SU-DHL-6 (cell line): ENCODE measurements around the gene ITGA6.

ENCODE experiments used
- H2AFZ ChIP-seq: fragments of 200-600 bp; sonication (generic); 2 replicates; pipeline ENCODE4 v1.6.1; 2014; ENCODE audit warnings: low read depth, mild to moderate bottlenecking, moderate library complexity, mixed read lengths, antibody characterized with exemption, low read length; ENCODE audit not compliant: severe bottlenecking
- H3F3A ChIP-seq: fragments of 200-600 bp; shearing (Covaris generic); 2 replicates; pipeline ENCODE4 v1.6.0; 2016; ENCODE audit warnings: antibody characterized with exemption, mild to moderate bottlenecking; ENCODE audit not compliant: insufficient read depth
- H3K27ac ChIP-seq: fragments of 200-600 bp; sonication (generic); 2 replicates; pipeline ENCODE4 v1.5.1; 2016; ENCODE audit warnings: low read depth, mild to moderate bottlenecking, low read length, moderate library complexity, mixed read lengths
- H3K27me3 ChIP-seq: fragments of 200-600 bp; sonication (generic), shearing (Covaris generic); 2 replicates; pipeline ENCODE4 v1.6.0; 2014; ENCODE audit warnings: mild to moderate bottlenecking, low read length
- H3K36me3 ChIP-seq: fragments of 200-600 bp; sonication (generic); 2 replicates; pipeline ENCODE4 v1.6.1; 2014; ENCODE audit warnings: mild to moderate bottlenecking, low read length, mixed read lengths
- H3K4me2 ChIP-seq: fragments of 300-600, 200-600 bp; shearing (Covaris generic), sonication (generic); 2 replicates; pipeline ENCODE4 v1.6.0; 2014; ENCODE audit warnings: low read length, low read depth, mild to moderate bottlenecking; ENCODE audit not compliant: poor library complexity, severe bottlenecking
- H3K4me3 ChIP-seq: fragments of 200-600 bp; sonication (generic); 2 replicates; pipeline ENCODE4 v1.5.1; 2014; ENCODE audit warnings: antibody characterized with exemption, low read length, mild to moderate bottlenecking, mixed read lengths; ENCODE audit not compliant: insufficient read depth, poor library complexity, severe bottlenecking
- H3K79me2 ChIP-seq: fragments of 200-600 bp; sonication (generic); 2 replicates; pipeline ENCODE4 v1.6.1; 2014; ENCODE audit warnings: mild to moderate bottlenecking, low read length, moderate library complexity; ENCODE audit not compliant: insufficient read depth
- H3K9ac ChIP-seq: fragments of 200-600 bp; sonication (generic); 2 replicates; pipeline ENCODE4 v1.7.0; 2014; ENCODE audit warnings: mild to moderate bottlenecking, low read length
- H3K9me2 ChIP-seq: fragments of 200-600 bp; sonication (generic); replicated peaks from 2 replicates; pipeline ENCODE4 v1.6.1; 2014; ENCODE audit warnings: low read length; ENCODE audit not compliant: insufficient read depth
- H3K9me3 ChIP-seq: fragments of 200-600 bp; sonication (generic); 2 replicates; pipeline ENCODE4 v1.6.1; 2014; ENCODE audit warnings: low read length, mixed read lengths; ENCODE audit not compliant: insufficient read depth
- H4K20me1 ChIP-seq: fragments of 200-600 bp; sonication (generic); 2 replicates; pipeline ENCODE4 v1.6.1; 2014; ENCODE audit warnings: low read depth, mild to moderate bottlenecking, antibody characterized with exemption, low read length, moderate library complexity, mixed read lengths
- EZH2phosphoT487 ChIP-seq: fragments of 200-600 bp; sonication (generic), shearing (Covaris generic); conservative IDR thresholded peaks from 2 replicates; pipeline ENCODE4 v1.6.1; 2018; ENCODE audit warnings: mild to moderate bottlenecking, antibody characterized with exemption, low read length, moderate library complexity, mixed read lengths
- TF ChIP-seq, protein P1 (sequence below): fragments of 200-600 bp; sonication (generic); IDR thresholded peaks from one replicate; pipeline ENCODE4 v1.5.1; 2017; ENCODE audit warnings: antibody characterized with exemption, mild to moderate bottlenecking, low read length, moderate library complexity; ENCODE audit not compliant: insufficient read depth, poor library complexity, severe bottlenecking

ITGA6 gene

DNA sequence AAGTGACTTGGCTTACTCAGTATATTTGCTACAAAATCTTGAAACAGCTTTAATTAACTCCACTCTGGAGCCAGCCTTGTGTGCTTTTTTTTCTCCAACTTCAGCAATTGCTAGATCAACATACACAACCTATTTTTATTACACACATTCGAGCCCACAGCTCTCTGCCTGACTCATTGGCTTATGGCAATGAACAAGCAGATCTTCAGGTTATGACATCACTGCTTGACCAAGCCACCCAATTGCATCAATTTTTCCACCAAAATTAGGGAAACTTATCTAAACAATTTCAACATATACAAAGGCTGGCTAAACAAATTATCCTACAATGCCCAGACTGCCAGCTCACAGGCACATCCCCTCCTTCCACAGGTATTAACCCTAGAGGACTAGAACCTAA, 88.9 kb downstream of the ITGA6 start:
- H3K9me2 ChIP-seq: no peaks in the 10 kb centered on the region
- H3K4me2 ChIP-seq: no peak overlapping the region
- no peaks in the 10 kb centered on the region for H3K79me2 ChIP-seq
- no peak overlapping the region for H3K27ac ChIP-seq
- TF ChIP-seq, protein P1, sequence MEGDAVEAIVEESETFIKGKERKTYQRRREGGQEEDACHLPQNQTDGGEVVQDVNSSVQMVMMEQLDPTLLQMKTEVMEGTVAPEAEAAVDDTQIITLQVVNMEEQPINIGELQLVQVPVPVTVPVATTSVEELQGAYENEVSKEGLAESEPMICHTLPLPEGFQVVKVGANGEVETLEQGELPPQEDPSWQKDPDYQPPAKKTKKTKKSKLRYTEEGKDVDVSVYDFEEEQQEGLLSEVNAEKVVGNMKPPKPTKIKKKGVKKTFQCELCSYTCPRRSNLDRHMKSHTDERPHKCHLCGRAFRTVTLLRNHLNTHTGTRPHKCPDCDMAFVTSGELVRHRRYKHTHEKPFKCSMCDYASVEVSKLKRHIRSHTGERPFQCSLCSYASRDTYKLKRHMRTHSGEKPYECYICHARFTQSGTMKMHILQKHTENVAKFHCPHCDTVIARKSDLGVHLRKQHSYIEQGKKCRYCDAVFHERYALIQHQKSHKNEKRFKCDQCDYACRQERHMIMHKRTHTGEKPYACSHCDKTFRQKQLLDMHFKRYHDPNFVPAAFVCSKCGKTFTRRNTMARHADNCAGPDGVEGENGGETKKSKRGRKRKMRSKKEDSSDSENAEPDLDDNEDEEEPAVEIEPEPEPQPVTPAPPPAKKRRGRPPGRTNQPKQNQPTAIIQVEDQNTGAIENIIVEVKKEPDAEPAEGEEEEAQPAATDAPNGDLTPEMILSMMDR: no peak
- TF ChIP-seq EZH2phosphoT487: no peak
- no peaks in the 10 kb centered on the region for H4K20me1 ChIP-seq
- no peak overlapping the region for H3K4me3 ChIP-seq
- no peaks in the 10 kb centered on the region for H3K27me3 ChIP-seq
- H3K36me3 ChIP-seq: no peaks in the 10 kb centered on the region
- peaks cover 31% of the 10 kb centered on the region; the same call in 1 of the 2 replicates for H3K9me3 ChIP-seq
- no peak overlapping the region for H2AFZ ChIP-seq
- no peaks in the 10 kb centered on the region for H3F3A ChIP-seq
- H3K9ac ChIP-seq: no peak overlapping the region

DNA sequence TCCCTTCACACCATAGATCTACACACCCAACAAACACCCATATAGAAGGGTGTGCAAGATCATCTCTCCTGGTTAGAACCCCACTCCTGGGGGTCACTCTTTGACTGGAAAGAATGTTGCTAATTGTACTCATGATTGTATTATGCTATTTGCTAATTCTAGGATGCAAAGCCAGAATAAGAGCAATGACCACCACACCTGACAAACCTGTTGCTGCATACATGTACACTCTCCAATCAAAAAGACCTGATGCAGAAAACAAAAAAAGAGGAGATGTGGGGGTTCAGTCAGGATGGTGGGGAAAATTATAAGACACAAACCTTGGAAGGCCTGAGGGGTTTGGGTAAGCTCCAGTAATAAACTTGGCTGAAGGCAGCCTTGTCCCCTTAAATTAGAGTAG, 91.6 kb downstream of the ITGA6 start:
- H3K79me2 ChIP-seq: no peaks in the 10 kb centered on the region
- H2AFZ ChIP-seq: no peak overlapping the region
- no peaks in the 10 kb centered on the region for H3K9me2 ChIP-seq
- H4K20me1 ChIP-seq: no peaks in the 10 kb centered on the region
- no peak overlapping the region for H3K9ac ChIP-seq
- no peaks in the 10 kb centered on the region for H3K27me3 ChIP-seq
- H3K36me3 ChIP-seq: no peaks in the 10 kb centered on the region
- H3F3A ChIP-seq: no peaks in the 10 kb centered on the region
- H3K4me2 ChIP-seq: no peak overlapping the region
- no peak overlapping the region for H3K27ac ChIP-seq
- no peak overlapping the region for H3K4me3 ChIP-seq
- peaks cover 17% of the 10 kb centered on the region; the same call in 1 of the 2 replicates for H3K9me3 ChIP-seq
- TF ChIP-seq EZH2phosphoT487: no peak
- TF ChIP-seq, protein P1: no peak

DNA sequence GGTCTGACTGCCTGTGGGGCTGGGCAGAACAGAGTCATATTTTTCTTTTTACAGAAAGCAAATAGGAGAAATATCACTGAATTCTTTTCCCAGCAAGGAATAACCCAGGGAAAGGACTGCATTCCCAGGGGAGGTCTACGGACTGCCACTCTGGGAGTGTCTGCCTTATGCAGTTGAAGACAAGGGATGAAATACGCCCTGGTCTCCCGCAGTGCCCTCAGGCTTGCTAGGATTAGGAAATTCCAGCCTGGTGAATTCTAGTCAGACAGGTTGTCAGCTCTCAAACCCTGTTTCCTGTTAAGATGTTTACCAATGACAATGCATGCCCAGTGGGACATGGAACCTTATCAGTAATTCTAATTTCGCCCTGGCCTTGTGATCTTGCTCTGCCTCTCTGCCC, 98.2 kb downstream of the ITGA6 start:
- Histone ChIP-seq H3K9me2 (no peaks in the 10 kb centered on the region), H3K27ac (no peak overlapping the region), H3K9me3 (peaks cover 9% of the 10 kb centered on the region; the same call in 1 of the 2 replicates), H3K36me3 (peaks cover 4% of the 10 kb centered on the region; the same call in 1 of the 2 replicates), H2AFZ (no peak overlapping the region), H3F3A (no peaks in the 10 kb centered on the region), H3K4me3 (no peak overlapping the region), H4K20me1 (no peaks in the 10 kb centered on the region), H3K27me3 (no peaks in the 10 kb centered on the region), H3K79me2 (no peaks in the 10 kb centered on the region), H3K4me2 (no peak overlapping the region), H3K9ac (no peak overlapping the region)
- TF ChIP-seq, protein P1: no peak
- TF ChIP-seq EZH2phosphoT487: no peak
